Naive thymus-derived CD4-positive, alpha-beta T cell (primary cell): ENCODE data around the gene METTL14. TPM values are rescaled to one million over a fixed set of nuclear protein-coding genes. Genes with fewer than 3 reads are reported as not detected.

Experiments
- ATAC-seq: fragments of 150-1000 bp; cut with Tn5 transposase; 2 replicates; pipeline ENCODE4 v1.10.0; 2021; ENCODE audit warnings: mild to moderate bottlenecking, moderate library complexity
- CTCF ChIA-PET: fragments of 350-600 bp; sonication (Branson Sonifier 250); formaldehyde crosslinking; loops from one replicate; lab custom pipeline; 2021; ENCODE audit warnings: antibody characterized with exemption; lab: Charles Lee
- POLR2A ChIA-PET: fragments of 350-600 bp; sonication (Branson Sonifier 250); formaldehyde crosslinking; loops from one replicate; lab custom pipeline; 2021; ENCODE audit warnings: antibody characterized with exemption, inconsistent platforms; lab: Charles Lee
- DNase-seq, 9 donors: peaks; one replicate each; pipeline versions ENCODE4 v3.0.0 to v3.0.0-alpha.2; 2020 to 2022; ENCODE audit warnings: mixed read lengths in 1 of 9
- H3K27ac ChIP-seq: one replicate; pipeline ENCODE4 v1.7.0; 2013; ENCODE audit warnings: mild to moderate bottlenecking, low read depth, low read length, moderate library complexity
- H3K27me3 ChIP-seq, 2 donors: one replicate each; pipeline ENCODE4 v1.7.0; 2013; ENCODE audit warnings: low read length in 2 of 2, mild to moderate bottlenecking in 2 of 2, moderate library complexity in 2 of 2; ENCODE audit not compliant: control insufficient read depth in 2 of 2, insufficient read depth in 2 of 2
- H3K36me3 ChIP-seq, 3 experiments: 1 replicate in 2 of 3; 2 replicates in 1 of 3; pipeline ENCODE4 v1.7.0; 2013; ENCODE audit warnings: low read length in 3 of 3, mild to moderate bottlenecking in 3 of 3, moderate library complexity in 1 of 3; ENCODE audit not compliant: insufficient read depth in 3 of 3, control insufficient read depth in 2 of 3
- H3K4me1 ChIP-seq, 2 donors: one replicate each; pipeline ENCODE4 v1.7.0; 2013; ENCODE audit warnings: low read length in 2 of 2, mild to moderate bottlenecking in 2 of 2, moderate library complexity in 1 of 2; ENCODE audit not compliant: control insufficient read depth in 2 of 2, insufficient read depth in 2 of 2
- H3K4me3 ChIP-seq: 2 replicates; pipeline ENCODE4 v1.7.0; 2013; ENCODE audit warnings: mild to moderate bottlenecking, low read length
- H3K9me3 ChIP-seq, 3 experiments: 1 replicate in 2 of 3; 2 replicates in 1 of 3; pipeline ENCODE4 v1.7.0; 2013; ENCODE audit warnings: low read length in 3 of 3; ENCODE audit not compliant: control insufficient read depth in 2 of 3
- H3K27ac Mint-ChIP-seq, 9 donors: one replicate each; pipeline ENCODE4 v1.8.0; 2020 to 2022; ENCODE audit warnings: mixed read lengths in 9 of 9, mild to moderate bottlenecking in 8 of 9, moderate library complexity in 5 of 9, inconsistent platforms in 2 of 9
- H3K27me3 Mint-ChIP-seq, 5 donors: one replicate each; pipeline ENCODE4 v1.8.0; 2021 to 2022; ENCODE audit warnings: mixed read lengths in 5 of 5, mild to moderate bottlenecking in 1 of 5
- H3K36me3 Mint-ChIP-seq, 5 donors: one replicate each; pipeline ENCODE4 v1.8.0; 2020 to 2022; ENCODE audit warnings: mixed read lengths in 5 of 5, mild to moderate bottlenecking in 3 of 5, inconsistent platforms in 1 of 5
- H3K4me1 Mint-ChIP-seq, 7 donors: one replicate each; pipeline ENCODE4 v1.8.0; 2020 to 2022; ENCODE audit warnings: mixed read lengths in 7 of 7, mild to moderate bottlenecking in 3 of 7, inconsistent platforms in 1 of 7
- H3K4me3 Mint-ChIP-seq, 10 donors: one replicate each; pipeline ENCODE4 v1.8.0; 2020 to 2022; ENCODE audit warnings: mild to moderate bottlenecking in 10 of 10, mixed read lengths in 10 of 10, moderate library complexity in 6 of 10, inconsistent platforms in 2 of 10
- H3K9me3 Mint-ChIP-seq, 11 donors: one replicate each; pipeline ENCODE4 v1.8.0; 2020 to 2022; ENCODE audit warnings: mixed read lengths in 11 of 11, mild to moderate bottlenecking in 4 of 11, inconsistent platforms in 1 of 11, moderate library complexity in 1 of 11
- intact Hi-C, 2 donors: fragments of 100-400 bp; cut with micrococcal nuclease; formaldehyde crosslinking; loops; one replicate each; pipeline ENCODE4 v1.15.1; 2023
- polyA plus RNA-seq, 2 donors: library from polyadenylated mRNA; unstranded; fragments of 300-500 nt; fragmentation: Illumina TruSeq; gene quantifications; one replicate each; pipeline ENCODE4 v1.2.3, GENCODE V29; 2021
- total RNA-seq, 6 experiments: library from RNA in 5 of 6; stranded (reverse) in 5 of 6; gene quantifications; 1 replicate in 5 of 6; 2 replicates in 1 of 6; pipeline ENCODE4 v1.2.3 and lab custom pipeline; 2021 to 2026

The METTL14 gene
- total and polyA plus RNA-seq, 7 experiments from 2014 or later = 32.7 to 64.8 (median 48.3) TPM

DNA sequence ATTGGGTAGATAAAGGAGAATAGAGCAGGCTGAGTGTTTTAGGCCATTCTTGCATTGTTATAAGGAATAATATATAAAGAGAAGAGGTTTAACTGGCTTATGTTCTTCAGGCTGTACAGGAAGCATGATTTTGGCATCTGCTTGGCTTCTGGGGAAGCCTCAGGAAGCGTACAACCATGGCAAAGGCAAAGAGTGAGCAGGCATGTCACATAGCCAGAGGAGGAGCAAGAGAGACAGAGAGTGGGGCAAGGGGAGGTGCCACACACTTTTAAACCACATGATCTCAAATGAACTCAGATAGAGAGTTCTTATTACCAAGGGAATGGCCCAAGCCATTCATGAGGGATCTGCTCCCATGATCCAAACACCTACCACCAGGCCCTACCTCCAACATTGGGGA lies 4.4 kb upstream of the METTL14 start:
- CTCF ChIA-PET = no interaction called here
- Histone ChIP-seq H3K4me3 (no peak overlapping the region), H3K9me3 (no peaks in the 10 kb centered on the region), H3K36me3 (no peaks in the 10 kb centered on the region), H3K4me1 (no peaks in the 10 kb centered on the region), H3K27ac (no peak overlapping the region), H3K27me3 (no peaks in the 10 kb centered on the region)
- no peak for ATAC-seq
- Mint-ChIP-seq H3K4me1 (peaks cover 3 to 18% (median 12%) of the 10 kb centered on the region in 7 donors), H3K4me3 (no peak overlapping the region), H3K36me3 (peaks cover 0 to 4% (median 0%) of the 10 kb centered on the region in 5 donors), H3K27me3 (peaks cover 0 to 2% (median 0%) of the 10 kb centered on the region in 5 donors), H3K9me3 (no peaks in the 10 kb centered on the region), H3K27ac (no peak overlapping the region)
- intact Hi-C loops = no loop called here
- POLR2A ChIA-PET = no interaction called here
- DNase-seq = no peak

DNA sequence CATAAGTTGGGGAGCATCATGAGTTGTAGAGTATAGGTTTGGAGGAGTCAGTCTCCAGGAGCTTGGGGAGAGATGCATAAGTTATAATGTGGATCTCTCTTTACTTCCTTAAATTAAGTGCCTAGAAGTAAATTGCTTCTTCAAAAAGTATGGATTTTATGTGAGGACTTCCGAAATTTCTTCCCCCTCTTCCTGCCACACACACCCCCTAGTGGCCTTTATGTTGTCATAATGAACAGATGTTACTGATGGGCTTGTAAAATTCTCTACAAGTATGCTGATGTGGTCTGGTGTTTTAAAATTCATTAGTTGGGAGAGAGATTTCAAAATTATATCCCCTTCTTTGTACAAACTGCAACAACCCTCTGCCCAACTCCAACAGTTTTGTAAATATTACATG lies 2.3 kb upstream of the METTL14 start:
- DNase-seq (no peak), ATAC-seq (no peak)
- Mint-ChIP-seq H3K36me3 (peaks cover 0 to 7% (median 4%) of the 10 kb centered on the region in 5 donors), H3K27ac (peak overlapping the region in 2 of 9 donors; percentile 5 to 64), H3K9me3 (no peaks in the 10 kb centered on the region), H3K27me3 (peaks cover 0 to 2% (median 0%) of the 10 kb centered on the region in 5 donors), H3K4me1 (peaks cover 12 to 37% (median 33%) of the 10 kb centered on the region in 7 donors), H3K4me3 (peak overlapping the region in 3 of 10 donors; percentile 20 to 58 (median 29))
- CTCF ChIA-PET = no interaction called here
- Histone ChIP-seq H3K27ac (no peak overlapping the region), H3K27me3 (no peaks in the 10 kb centered on the region), H3K9me3 (no peaks in the 10 kb centered on the region), H3K4me1 (peaks cover 13 to 14% of the 10 kb centered on the region in 2 donors), H3K36me3 (no peaks in the 10 kb centered on the region), H3K4me3 (no peak overlapping the region)
- POLR2A ChIA-PET = no interaction called here
- intact Hi-C loops = no loop called here

DNA sequence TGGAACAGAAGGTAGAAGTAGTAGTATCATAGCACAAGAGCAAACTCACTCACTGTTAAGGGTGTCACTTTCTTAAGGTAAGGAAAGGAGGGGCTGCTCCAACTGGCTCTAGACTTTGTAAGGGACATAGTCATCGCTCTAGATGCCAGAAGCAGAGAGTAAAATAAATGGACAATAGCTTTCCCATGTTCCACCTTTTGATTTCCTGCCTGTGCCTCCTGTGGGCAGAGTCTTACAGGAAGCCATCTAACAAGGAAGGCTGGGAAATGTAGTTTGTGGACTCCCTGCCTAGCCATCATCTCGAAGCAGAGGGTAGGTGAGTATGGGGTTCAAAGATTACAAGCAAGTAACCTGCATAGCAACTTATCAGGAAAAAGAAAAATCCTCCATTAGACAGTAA lies 1.7 kb upstream of the METTL14 start:
- H3K36me3 ChIP-seq = no peaks in the 10 kb centered on the region
- Mint-ChIP-seq H3K4me1 (peaks cover 12 to 37% (median 33%) of the 10 kb centered on the region in 7 donors), H3K36me3 (peaks cover 0 to 7% (median 4%) of the 10 kb centered on the region in 5 donors), H3K27ac (peak overlapping the region in 1 of 9 donors; percentile 64), H3K9me3 (no peaks in the 10 kb centered on the region), H3K4me3 (peak overlapping the region in 4 of 10 donors; percentile 20 to 58 (median 35)), H3K27me3 (peaks cover 0 to 2% (median 0%) of the 10 kb centered on the region in 5 donors)
- H3K4me3 ChIP-seq = no peak overlapping the region
- H3K27me3 ChIP-seq = no peaks in the 10 kb centered on the region
- no peak overlapping the region for H3K27ac ChIP-seq
- DNase-seq = no peak
- no peak for ATAC-seq
- no peaks in the 10 kb centered on the region for H3K9me3 ChIP-seq
- intact Hi-C loops = no loop called here
- CTCF ChIA-PET = no interaction called here
- peaks cover 13 to 14% of the 10 kb centered on the region in 2 donors for H3K4me1 ChIP-seq
- POLR2A ChIA-PET = no interaction called here

DNA sequence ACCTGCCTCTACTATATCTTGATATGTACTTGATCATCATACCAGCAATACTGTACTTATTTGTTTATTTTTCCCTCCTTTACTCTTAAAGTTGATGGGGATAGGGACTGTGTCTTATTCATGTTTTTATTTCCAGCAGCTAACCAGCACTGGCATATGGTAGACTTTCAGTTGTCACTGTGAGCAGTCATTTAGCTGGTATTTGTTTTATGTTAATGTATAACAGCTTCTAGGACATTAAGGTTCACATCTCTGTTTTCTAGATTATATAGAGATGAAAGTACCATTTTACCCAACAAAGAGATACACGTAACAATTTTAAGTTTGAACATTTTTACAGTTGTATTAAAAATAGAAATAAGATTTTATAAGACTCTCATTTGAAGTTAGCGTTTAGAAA lies 17.9 kb downstream of the METTL14 start:
- H3K27ac Mint-ChIP-seq = no peak overlapping the region
- H3K9me3 ChIP-seq = no peaks in the 10 kb centered on the region
- peaks cover 0 to 6% (median 0%) of the 10 kb centered on the region in 7 donors for H3K4me1 Mint-ChIP-seq
- H3K36me3 Mint-ChIP-seq = peaks cover 18 to 65% (median 41%) of the 10 kb centered on the region in 5 donors
- intact Hi-C loops = no loop called here
- H3K4me1 ChIP-seq = no peaks in the 10 kb centered on the region
- H3K36me3 ChIP-seq = peaks cover 10 to 63% (median 16%) of the 10 kb centered on the region in 3 experiments
- no peaks in the 10 kb centered on the region for H3K9me3 Mint-ChIP-seq
- ChIA-PET CTCF (no interaction called here), POLR2A (no interaction called here)
- no peaks in the 10 kb centered on the region for H3K27me3 ChIP-seq
- DNase-seq (no peak), ATAC-seq (no peak)
- no peak overlapping the region for H3K4me3 Mint-ChIP-seq
- no peak overlapping the region for H3K27ac ChIP-seq
- no peaks in the 10 kb centered on the region for H3K27me3 Mint-ChIP-seq
- H3K4me3 ChIP-seq = no peak overlapping the region

DNA sequence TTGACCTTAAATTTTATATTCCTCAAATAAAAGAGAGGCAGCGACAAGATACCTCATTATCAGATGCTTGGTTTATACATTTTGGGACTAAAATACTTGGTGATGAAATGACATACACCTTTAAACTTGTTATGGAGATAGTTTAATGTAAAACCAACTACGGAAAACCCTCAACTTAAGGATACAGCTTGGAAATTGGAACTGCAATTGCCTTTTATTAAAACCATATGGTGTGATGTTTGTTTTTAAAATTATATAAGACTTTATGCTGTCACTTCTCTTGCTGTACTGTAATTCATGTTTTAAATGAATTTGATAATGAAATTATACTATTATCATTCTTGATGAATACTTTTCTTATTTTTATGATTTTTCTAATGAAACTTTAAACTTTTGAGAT lies 25.9 kb downstream of the METTL14 start:
- POLR2A ChIA-PET = no interaction called here
- Mint-ChIP-seq H3K27ac (no peak overlapping the region), H3K4me1 (peaks cover 0 to 10% (median 0%) of the 10 kb centered on the region in 7 donors)

DNA sequence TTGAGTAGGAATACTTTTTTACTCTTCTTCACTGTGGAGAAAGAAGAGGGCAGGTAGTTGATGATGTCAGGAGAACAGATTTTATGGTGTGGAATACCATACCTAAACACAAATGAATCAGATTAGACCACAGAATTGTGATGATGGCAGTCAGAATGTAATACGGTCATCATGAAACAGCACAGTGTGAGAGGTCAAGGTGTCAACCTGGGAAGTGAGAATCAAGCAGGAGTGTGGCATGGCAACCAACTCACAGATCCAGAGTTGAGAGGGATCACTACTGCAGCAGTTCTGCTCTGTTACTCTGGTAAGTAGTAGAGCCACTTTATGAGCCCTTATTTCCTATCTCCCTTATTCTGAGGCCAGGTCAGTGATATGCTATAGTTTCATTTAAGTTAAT lies 27.7 kb downstream of the METTL14 start:
- Mint-ChIP-seq H3K27me3 (no peaks in the 10 kb centered on the region), H3K4me3 (no peak overlapping the region), H3K27ac (peak overlapping the region in 1 of 9 donors; percentile 17), H3K36me3 (peaks cover 4 to 37% (median 23%) of the 10 kb centered on the region in 5 donors), H3K9me3 (no peaks in the 10 kb centered on the region), H3K4me1 (peaks cover 0 to 10% (median 0%) of the 10 kb centered on the region in 7 donors)
- H3K36me3 ChIP-seq = peaks cover 0 to 17% (median 17%) of the 10 kb centered on the region in 3 experiments
- H3K27me3 ChIP-seq = no peaks in the 10 kb centered on the region
- ChIA-PET CTCF (no interaction called here), POLR2A (no interaction called here)
- no peak for ATAC-seq
- H3K4me1 ChIP-seq = no peaks in the 10 kb centered on the region
- intact Hi-C loops = no loop called here
- no peaks in the 10 kb centered on the region for H3K9me3 ChIP-seq
- no peak overlapping the region for H3K27ac ChIP-seq
- no peak for DNase-seq
- H3K4me3 ChIP-seq = no peak overlapping the region

More for the DNA sequence above, 25.9 kb downstream of the METTL14 start:
- H3K4me3 Mint-ChIP-seq = no peak overlapping the region
- H3K36me3 Mint-ChIP-seq = peaks cover 4 to 49% (median 33%) of the 10 kb centered on the region in 5 donors
- ATAC-seq = no peak
- Histone ChIP-seq H3K27me3 (no peaks in the 10 kb centered on the region), H3K36me3 (peaks cover under 1 to 28% (median 17%) of the 10 kb centered on the region in 3 experiments), H3K9me3 (no peaks in the 10 kb centered on the region), H3K4me3 (no peak overlapping the region), H3K27ac (no peak overlapping the region), H3K4me1 (no peaks in the 10 kb centered on the region)
- no peaks in the 10 kb centered on the region for H3K27me3 Mint-ChIP-seq
- CTCF ChIA-PET = no interaction called here
- DNase-seq = no peak
- intact Hi-C loops = no loop called here
- H3K9me3 Mint-ChIP-seq = no peaks in the 10 kb centered on the region

DNA sequence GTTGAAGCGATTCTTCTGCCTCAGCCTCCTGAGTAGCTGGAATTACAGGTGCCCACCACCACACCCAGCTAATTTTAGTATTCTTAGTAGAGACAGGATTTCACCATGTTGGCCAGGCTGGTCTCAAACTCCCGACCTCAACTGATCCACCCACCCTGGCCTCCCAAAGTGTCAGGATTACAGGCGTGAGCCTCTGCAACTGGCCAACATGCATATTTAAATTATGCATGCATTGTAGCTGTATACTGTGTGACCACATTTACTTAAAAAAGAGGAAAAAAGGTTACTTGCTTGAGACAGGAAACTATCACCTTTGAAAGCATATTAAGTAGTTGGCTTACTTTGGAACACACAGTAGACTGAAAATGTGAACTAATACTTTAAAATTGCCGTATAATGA lies 29.5 kb downstream of the METTL14 start:
- no peak overlapping the region for H3K4me3 Mint-ChIP-seq
- H3K4me1 Mint-ChIP-seq = peaks cover 0 to 10% (median 0%) of the 10 kb centered on the region in 7 donors
- Histone ChIP-seq H3K4me3 (no peak overlapping the region), H3K27me3 (no peaks in the 10 kb centered on the region), H3K36me3 (peaks cover 0 to 13% (median 12%) of the 10 kb centered on the region in 3 experiments), H3K9me3 (no peaks in the 10 kb centered on the region), H3K27ac (no peak overlapping the region), H3K4me1 (no peaks in the 10 kb centered on the region)
- H3K9me3 Mint-ChIP-seq = no peaks in the 10 kb centered on the region
- no peak for DNase-seq
- ChIA-PET CTCF (no interaction called here), POLR2A (no interaction called here)
- peak overlapping the region in 1 of 9 donors; percentile 66 for H3K27ac Mint-ChIP-seq
- peaks cover 4 to 27% (median 17%) of the 10 kb centered on the region in 5 donors for H3K36me3 Mint-ChIP-seq
- intact Hi-C loops = no loop called here
- ATAC-seq = no peak
- no peaks in the 10 kb centered on the region for H3K27me3 Mint-ChIP-seq
